B cell (primary cell): ENCODE measurements around the gene LEMD1. TPM values are rescaled to one million over a fixed set of nuclear protein-coding genes. Genes with fewer than 3 reads are reported as not detected.

ENCODE experiments used
- ATAC-seq: fragments of 200-7000 bp; cut with Tn5 transposase; one replicate; pipeline ENCODE4 v1.10.0; 2021; ENCODE audit warnings: low read depth, mild to moderate bottlenecking, moderate number of reproducible peaks, moderate library complexity
- CTCF ChIA-PET: fragments of 350-600 bp; sonication (Branson Sonifier 250); formaldehyde crosslinking; loops from one replicate; lab custom pipeline; 2021; ENCODE audit warnings: antibody characterized with exemption, inconsistent platforms; lab: Charles Lee
- POLR2A ChIA-PET: fragments of 350-600 bp; sonication (Branson Sonifier 250); formaldehyde crosslinking; loops from one replicate; lab custom pipeline; 2021; ENCODE audit warnings: antibody characterized with exemption; lab: Charles Lee
- DNase-seq: peaks from one replicate; pipeline ENCODE4 v3.0.0; 2013
- H2AFZ ChIP-seq: 2 replicates; pipeline ENCODE4 v1.6.1; 2012; ENCODE audit warnings: mild to moderate bottlenecking, low read depth, low read length; ENCODE audit not compliant: insufficient read depth, poor library complexity, severe bottlenecking
- H3K27ac ChIP-seq, 2 donors: 1 replicate in 1 of 2; 2 replicates in 1 of 2; pipeline ENCODE4 v1.5.1; 2012 to 2013; ENCODE audit warnings: low read length in 2 of 2, mild to moderate bottlenecking in 2 of 2, moderate library complexity in 1 of 2
- H3K27me3 ChIP-seq, 4 experiments: fragments of 200-600 bp in 1 of 4; sonication (generic) in 1 of 4; replicated peaks in 1 of 4; 1 replicate in 2 of 4; 2 replicates in 2 of 4; pipeline versions ENCODE4 v1.6.1 to v1.7.0; 2013 to 2016; ENCODE audit warnings: low read length in 3 of 4, mild to moderate bottlenecking in 2 of 4, mixed read lengths in 1 of 4, moderate library complexity in 1 of 4; ENCODE audit not compliant: insufficient read depth in 4 of 4, control insufficient read depth in 3 of 4; ENCODE audit errors: control extremely low read depth in 1 of 4
- H3K36me3 ChIP-seq, 2 experiments: replicated peaks in 1 of 2; 1 replicate in 1 of 2; 2 replicates in 1 of 2; pipeline versions ENCODE4 v1.6.1 to v1.7.1; 2013; ENCODE audit warnings: low read length in 1 of 2; ENCODE audit not compliant: insufficient read depth in 2 of 2, control insufficient read depth in 1 of 2; ENCODE audit errors: control extremely low read depth in 1 of 2, extremely low read depth in 1 of 2
- H3K4me1 ChIP-seq, 2 donors: fragments of 200-600 bp in 1 of 2; sonication (generic) in 1 of 2; 1 replicate in 1 of 2; 2 replicates in 1 of 2; pipeline versions ENCODE4 v1.5.1 to v1.6.1; 2013 to 2017; ENCODE audit warnings: low read length in 2 of 2; ENCODE audit not compliant: control insufficient read depth in 2 of 2, insufficient read depth in 2 of 2
- H3K4me2 ChIP-seq: replicated peaks from 2 replicates; pipeline ENCODE3; 2012; ENCODE audit warnings: mild to moderate bottlenecking, low read depth, low read length; ENCODE audit not compliant: poor library complexity, severe bottlenecking
- H3K4me3 ChIP-seq, 5 experiments: fragments of 200-600 bp in 1 of 5; sonication (generic) in 1 of 5; 1 replicate in 3 of 5; 2 replicates in 2 of 5; pipeline versions ENCODE4 v1.5.1 to v1.7.0; 2011 to 2016; ENCODE audit warnings: low read length in 4 of 5, mild to moderate bottlenecking in 4 of 5, low read depth in 2 of 5, control low read depth in 1 of 5, moderate library complexity in 1 of 5; ENCODE audit not compliant: insufficient read depth in 1 of 5; ENCODE audit errors: control extremely low read depth in 1 of 5, extremely low read depth in 1 of 5
- H3K79me2 ChIP-seq: fragments of 200-600 bp; sonication (generic); one replicate; pipeline ENCODE4 v1.6.0; 2016; ENCODE audit warnings: low read length; ENCODE audit not compliant: control insufficient read depth, insufficient read depth
- H3K9ac ChIP-seq: fragments of 200-600 bp; sonication (generic); 2 replicates; pipeline ENCODE4 v1.6.1; 2017; ENCODE audit warnings: mild to moderate bottlenecking, low read length, moderate library complexity
- H3K9me3 ChIP-seq, 3 donors: one replicate each; pipeline versions ENCODE4 v1.6.1 to v1.7.1; 2013; ENCODE audit warnings: low read length in 2 of 3; ENCODE audit not compliant: control insufficient read depth in 2 of 3, insufficient read depth in 1 of 3; ENCODE audit errors: control extremely low read depth in 1 of 3
- H4K20me1 ChIP-seq: 2 replicates; pipeline ENCODE4 v1.6.0; 2012; ENCODE audit warnings: mild to moderate bottlenecking, low read length; ENCODE audit not compliant: insufficient read depth, control insufficient read depth, poor library complexity, severe bottlenecking
- H3K27ac Mint-ChIP-seq: one replicate; pipeline ENCODE4 v1.8.0; 2021; ENCODE audit warnings: mixed read lengths
- H3K27me3 Mint-ChIP-seq: one replicate; pipeline ENCODE4 v1.8.0; 2021; ENCODE audit warnings: mixed read lengths
- H3K4me1 Mint-ChIP-seq: one replicate; pipeline ENCODE4 v1.8.0; 2021; ENCODE audit warnings: mixed read lengths
- H3K4me3 Mint-ChIP-seq: one replicate; pipeline ENCODE4 v1.8.0; 2021; ENCODE audit warnings: mixed read lengths
- H3K9me3 Mint-ChIP-seq: one replicate; pipeline ENCODE4 v1.8.0; 2022; ENCODE audit warnings: mixed read lengths; ENCODE audit not compliant: insufficient read depth
- EZH2 ChIP-seq: IDR thresholded peaks from 2 replicates; pipeline ENCODE4 v1.6.1; 2012; ENCODE audit warnings: borderline replicate concordance, low read depth, mild to moderate bottlenecking, moderate library complexity, low read length; ENCODE audit not compliant: insufficient read depth, poor library complexity, severe bottlenecking
- WGBS: methylation state at CpG from one replicate; pipeline ENCODE4 v1.1.5; 2013; ENCODE audit warnings: missing lambda C conversion rate; ENCODE audit not compliant: insufficient coverage; 5-methylcytosine and 5-hydroxymethylcytosine counted together
- intact Hi-C: fragments of 100-400 bp; cut with micrococcal nuclease; formaldehyde crosslinking; loops from one replicate; pipeline ENCODE4 v1.10.0; 2022
- polyA plus RNA-seq: library from polyadenylated mRNA; depleted of rRNA; stranded (reverse); fragments of >200 nt; gene quantifications from 2 replicates; pipeline ENCODE4 v1.2.3, GENCODE V29; 2012
- total RNA-seq, 2 donors: library from RNA; stranded (reverse); fragments of 120-200 nt in 1 of 2; gene quantifications; 1 replicate in 1 of 2; 2 replicates in 1 of 2; pipeline versions ENCODE4 v1.2.3 to v1.2.4, GENCODE V29; 2013 to 2022
- TF ChIP-seq, protein P1 (sequence below): fragments of 200-600 bp; IDR thresholded peaks from one replicate; pipeline ENCODE4 v1.8.0; 2022; ENCODE audit warnings: antibody characterized with exemption, mild to moderate bottlenecking

Gene LEMD1
- total and polyA plus RNA-seq, 2 donors (not counting 1 experiment from before 2014, with no cell fraction given), result 0.57 TPM; not detected in 1

DNA sequence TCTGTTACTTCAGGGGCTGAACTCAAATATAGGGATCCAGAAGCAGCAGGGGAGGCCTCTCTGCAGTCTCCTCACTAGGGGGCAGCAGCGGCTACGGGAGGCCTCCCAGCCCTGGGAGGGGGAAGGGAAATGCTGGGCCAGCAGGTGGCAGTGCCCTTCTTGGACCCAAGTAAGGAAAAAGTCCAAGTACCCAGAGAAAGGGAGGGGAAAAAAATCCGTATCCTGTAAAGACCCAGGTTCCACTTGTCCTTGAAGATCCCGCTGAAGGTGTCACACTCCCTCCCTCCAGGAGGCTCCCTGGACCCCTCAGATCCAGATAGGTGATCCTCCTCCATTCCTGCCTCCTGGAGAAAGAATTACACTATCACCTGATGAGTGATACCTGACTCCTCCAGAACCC is 86.2 kb downstream of the LEMD1 start:
- Histone ChIP-seq H3K4me2 (no peak overlapping the region), H3K9me3 (no peaks in the 10 kb centered on the region)

More for the DNA sequence above, 86.2 kb downstream of the LEMD1 start:
- TF ChIP-seq EZH2, result no peak
- TF ChIP-seq, protein P1, sequence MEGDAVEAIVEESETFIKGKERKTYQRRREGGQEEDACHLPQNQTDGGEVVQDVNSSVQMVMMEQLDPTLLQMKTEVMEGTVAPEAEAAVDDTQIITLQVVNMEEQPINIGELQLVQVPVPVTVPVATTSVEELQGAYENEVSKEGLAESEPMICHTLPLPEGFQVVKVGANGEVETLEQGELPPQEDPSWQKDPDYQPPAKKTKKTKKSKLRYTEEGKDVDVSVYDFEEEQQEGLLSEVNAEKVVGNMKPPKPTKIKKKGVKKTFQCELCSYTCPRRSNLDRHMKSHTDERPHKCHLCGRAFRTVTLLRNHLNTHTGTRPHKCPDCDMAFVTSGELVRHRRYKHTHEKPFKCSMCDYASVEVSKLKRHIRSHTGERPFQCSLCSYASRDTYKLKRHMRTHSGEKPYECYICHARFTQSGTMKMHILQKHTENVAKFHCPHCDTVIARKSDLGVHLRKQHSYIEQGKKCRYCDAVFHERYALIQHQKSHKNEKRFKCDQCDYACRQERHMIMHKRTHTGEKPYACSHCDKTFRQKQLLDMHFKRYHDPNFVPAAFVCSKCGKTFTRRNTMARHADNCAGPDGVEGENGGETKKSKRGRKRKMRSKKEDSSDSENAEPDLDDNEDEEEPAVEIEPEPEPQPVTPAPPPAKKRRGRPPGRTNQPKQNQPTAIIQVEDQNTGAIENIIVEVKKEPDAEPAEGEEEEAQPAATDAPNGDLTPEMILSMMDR, result peak; percentile 91
- DNase-seq (peak; percentile 87), ATAC-seq (peak; percentile 96)
- H3K9me3 Mint-ChIP-seq, result no peaks in the 10 kb centered on the region
- CTCF ChIA-PET, result interaction anchor here (0.6 to 32.7 kb wide), 31 partner anchors 8 to 347 kb away, joined by 3 to 2421 read pairs (median 4); partner anchors contain the start of genes KLHDC8A and NUAK2
- Histone ChIP-seq H3K79me2 (no peaks in the 10 kb centered on the region), H3K27me3 (no peaks in the 10 kb centered on the region), H4K20me1 (no peaks in the 10 kb centered on the region), H2AFZ (no peak overlapping the region), H3K27ac (no peak overlapping the region), H3K4me1 (peaks cover 0 to 4% of the 10 kb centered on the region in 2 donors), H3K9ac (no peak overlapping the region), H3K36me3 (no peaks in the 10 kb centered on the region), H3K4me3 (no peak overlapping the region)
- intact Hi-C loops, result loop anchor here (1.0 to 2.0 kb wide), 4 partner anchors 10 to 189 kb away; no protein-coding TSS in a partner anchor
- WGBS, result 0% methylated on average over 2 of the region's 4 CpGs
- H3K4me3 Mint-ChIP-seq, result no peak overlapping the region
- H3K4me1 Mint-ChIP-seq, result peaks cover 9% of the 10 kb centered on the region
- no peaks in the 10 kb centered on the region for H3K27me3 Mint-ChIP-seq
- no peak overlapping the region for H3K27ac Mint-ChIP-seq
- POLR2A ChIA-PET, result no interaction called here
